GM19351 (cell line): ENCODE data around the gene MXI1.

Source experiments
- ATAC-seq: cut with Tn5 transposase; IDR thresholded peaks from one replicate; pipeline ENCODE4 v1.9.1; 2021; ENCODE audit warnings: mild to moderate bottlenecking, moderate library complexity; ENCODE audit not compliant: unreplicated experiment

The MXI1 gene

DNA sequence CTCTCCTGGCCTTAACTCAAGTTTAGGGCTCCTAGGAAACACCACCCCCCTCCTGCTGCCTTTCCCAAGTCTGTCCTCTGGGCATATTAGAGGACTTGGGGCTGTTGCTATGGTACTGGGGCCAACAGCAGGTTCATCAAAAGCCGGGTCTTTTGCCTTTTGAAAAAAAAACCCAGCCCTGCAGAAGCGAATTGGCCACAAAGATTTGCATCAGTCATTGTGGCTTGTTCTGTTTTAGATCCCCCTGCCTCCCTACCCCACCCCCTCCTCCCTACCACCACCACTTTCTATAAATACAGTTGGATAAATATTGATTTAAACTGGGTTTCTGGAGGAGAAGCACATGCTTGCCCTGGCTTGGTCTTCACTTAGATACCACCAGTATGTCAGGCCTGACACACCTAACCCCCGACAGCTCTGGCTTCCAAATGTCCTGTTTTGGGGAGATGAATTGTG, 7.0 kb downstream of the MXI1 start:
- ATAC-seq: no peak

DNA sequence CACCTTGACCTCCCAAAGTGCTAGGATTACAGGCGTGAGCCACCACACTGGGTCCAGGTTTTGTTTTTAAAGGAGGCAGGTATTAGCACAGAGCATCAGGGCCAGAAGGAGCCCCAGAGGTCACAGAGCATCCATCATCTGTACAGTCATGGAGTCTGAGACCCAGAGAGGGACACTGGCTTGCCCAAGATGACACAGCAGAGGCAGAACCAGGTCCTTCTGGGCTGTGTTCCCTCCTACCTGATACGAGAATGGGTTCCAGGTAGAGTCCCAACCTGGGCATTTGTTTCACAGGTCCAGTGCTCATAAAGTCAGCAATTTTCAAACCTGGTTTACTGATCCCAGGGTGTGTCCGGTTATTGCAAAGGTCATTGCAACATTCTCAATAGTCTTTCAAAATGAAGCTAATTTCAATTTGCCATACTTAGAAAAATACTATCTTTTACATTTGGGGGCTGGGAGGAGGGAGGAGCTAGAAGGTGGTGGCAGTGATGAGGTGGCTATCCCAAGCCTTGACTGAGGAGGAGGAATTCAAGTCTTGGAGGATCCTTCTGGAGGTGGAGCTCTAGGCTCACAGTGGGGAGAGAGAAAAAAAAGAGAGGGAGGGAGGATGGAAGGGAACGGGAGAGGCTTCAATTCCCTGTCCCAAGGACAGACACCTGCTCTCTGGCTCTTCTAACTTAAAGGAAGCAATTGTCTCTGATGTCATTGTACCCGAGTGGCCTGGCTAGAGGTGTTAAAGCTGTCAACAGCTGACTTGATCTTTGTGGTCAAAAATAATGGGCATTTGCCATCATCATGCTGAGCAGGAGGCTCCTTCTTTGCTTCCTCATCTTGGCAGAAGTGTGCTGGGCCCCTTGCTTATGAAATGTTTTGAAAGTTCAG, 8.1 kb downstream of the MXI1 start:
- ATAC-seq: no peak

DNA sequence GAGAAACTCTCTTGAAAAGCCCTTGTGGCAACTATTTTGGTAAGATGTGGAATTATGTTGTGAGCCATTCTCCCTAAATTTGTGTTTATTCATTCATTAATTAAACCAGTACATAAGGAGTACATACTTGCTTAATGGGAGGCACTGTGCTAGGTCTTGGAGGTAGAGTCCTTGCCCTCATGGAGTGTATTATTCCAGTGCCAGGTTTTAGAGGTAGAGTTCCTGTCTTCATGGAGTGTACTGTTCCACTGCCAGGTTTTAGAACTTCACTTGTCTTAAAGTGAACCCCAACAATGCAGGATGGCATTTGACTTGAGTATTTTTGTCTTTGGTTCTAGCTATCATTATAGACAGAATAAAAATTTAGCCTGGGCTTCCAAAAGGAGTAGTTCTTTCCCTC, 8.8 kb downstream of the MXI1 start:
- no peak for ATAC-seq

DNA sequence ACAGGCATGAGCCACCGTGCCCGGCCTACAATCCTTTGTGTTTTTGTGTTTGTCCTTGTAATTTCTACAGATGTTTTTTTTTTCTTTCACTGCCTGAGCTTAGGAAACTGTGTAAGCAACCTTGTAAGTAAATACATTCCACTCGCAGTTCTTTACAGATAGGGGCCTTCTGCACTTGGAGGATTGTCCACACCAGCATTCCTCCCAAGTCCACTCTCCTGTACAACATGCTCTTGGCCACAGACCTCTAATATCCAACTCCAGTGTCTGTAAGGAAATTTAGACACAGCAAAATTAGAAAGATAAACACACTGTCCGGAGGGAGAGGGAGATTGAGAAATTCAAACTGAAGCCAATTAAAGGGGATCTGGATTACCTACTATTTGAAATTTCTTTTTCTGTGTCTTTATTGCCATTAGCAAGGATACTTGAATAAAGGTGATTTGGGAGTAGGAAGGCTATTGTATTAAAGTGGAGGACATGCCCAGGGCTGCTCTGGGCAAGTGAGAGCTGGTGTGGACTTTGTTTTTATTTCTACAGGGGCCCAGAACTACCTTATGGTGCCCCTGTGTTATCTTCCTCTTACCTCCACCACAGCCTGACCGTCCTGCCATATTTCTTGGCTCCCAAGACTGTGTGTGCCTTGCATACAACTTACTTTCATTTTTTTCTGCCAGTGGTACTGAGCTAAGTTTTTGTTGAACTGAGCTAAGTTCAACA, 9.7 kb downstream of the MXI1 start:
- no peak for ATAC-seq

DNA sequence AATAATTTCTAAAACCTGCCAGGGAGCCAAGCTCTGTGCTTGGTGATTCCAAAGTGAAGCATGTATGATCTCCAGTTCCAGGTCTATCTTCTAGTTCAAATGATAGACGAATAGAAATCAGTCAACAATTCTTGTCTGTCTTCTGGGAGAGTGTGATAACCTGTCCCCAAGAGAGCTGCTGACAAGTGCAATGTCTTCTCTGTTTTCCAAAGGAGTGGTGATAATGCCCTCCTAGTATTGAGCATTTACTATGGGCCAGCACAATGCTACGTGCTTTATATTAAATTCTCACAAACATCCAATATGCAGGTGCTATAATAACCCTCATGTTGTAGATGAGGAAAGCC, 10.2 kb downstream of the MXI1 start:
- no peak for ATAC-seq

DNA sequence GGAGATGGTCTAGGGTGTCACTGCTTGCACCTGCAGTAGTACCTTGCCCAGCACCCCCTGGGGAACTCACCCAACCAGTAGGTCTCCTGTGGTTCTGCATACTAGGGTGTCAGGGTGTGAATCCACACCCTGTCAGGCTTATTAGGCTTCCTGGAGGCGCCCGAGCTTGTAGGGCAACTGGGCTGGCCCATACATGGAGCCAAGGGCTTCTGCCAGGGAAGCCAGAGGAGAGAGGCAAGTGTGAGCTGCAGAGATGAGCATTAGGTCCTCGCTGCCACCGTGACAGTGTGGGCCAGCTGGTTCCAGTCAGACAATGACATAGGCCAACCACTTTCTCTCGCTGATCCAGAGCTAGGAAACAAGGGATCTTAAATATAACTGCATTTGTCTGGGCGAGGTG, 11.2 kb downstream of the MXI1 start:
- ATAC-seq: no peak

DNA sequence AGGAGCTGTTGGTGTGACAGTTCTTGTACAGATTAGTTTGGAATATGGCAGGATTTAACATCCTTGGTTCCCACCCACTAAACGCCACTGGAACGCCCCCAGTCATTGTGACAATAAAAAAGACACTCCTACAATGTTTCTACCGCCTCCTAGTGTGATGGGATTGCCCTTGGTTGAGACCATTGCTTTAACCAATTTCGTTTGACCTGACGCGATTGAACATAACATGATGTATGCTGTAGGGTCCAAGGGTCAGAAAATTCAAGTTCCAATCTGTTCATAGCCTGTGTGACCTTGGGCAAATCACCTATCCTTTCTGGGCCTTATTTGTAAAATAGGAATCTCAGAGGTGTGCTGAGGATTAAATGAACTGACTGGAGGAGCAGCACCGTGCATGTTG, 12.5 kb downstream of the MXI1 start:
- ATAC-seq: no peak

DNA sequence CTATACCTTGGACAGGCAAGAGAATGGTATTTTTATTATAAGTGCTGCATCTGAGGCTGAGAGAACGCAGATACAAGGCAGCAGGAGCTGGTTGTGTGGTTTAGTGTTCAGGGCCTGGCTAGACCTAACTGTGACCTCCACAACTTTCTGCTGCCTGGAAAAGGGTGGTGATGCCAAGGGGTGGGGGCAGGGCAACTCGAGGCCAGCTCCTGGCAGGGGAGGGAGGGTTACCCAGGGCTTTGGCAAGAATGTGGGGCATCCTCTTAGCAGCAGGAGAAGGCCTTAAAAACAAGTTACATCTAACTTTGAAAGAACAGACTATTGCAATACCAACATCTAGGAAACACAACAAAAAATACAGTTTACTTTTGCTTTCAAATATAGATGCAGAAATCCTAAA, 13.0 kb downstream of the MXI1 start:
- ATAC-seq: no peak

DNA sequence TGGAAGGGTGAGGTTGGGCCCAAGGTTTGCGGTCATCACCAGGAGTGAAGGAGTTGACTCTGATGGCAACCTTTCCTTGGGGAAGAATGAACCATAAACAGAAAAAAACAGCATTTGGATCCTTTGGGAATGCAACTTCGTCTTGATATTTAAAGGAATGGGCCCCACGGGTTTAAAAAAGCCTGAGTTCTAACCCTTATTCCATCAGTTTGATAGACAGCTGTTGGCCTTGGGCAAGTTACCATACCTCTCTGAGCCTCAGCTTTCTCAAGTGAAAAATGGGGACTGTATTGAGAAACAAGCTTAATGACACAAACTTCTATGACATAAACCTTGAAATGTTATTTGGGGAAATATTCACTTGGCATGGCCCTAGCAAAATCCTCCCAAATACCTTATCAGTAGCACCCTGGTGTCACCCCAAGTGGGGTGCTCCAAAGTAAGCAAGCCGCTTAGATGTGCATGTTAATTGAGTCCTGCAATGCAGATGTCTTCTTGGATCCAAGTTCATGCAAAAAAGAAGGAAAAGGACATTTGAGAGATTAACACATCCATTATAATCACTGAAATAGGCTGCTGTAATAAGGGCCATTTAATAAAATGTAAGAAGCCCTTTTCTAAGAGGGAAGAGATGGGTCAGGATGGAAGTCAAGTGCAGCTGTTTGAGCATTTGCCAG, 13.8 kb downstream of the MXI1 start:
- no peak for ATAC-seq

DNA sequence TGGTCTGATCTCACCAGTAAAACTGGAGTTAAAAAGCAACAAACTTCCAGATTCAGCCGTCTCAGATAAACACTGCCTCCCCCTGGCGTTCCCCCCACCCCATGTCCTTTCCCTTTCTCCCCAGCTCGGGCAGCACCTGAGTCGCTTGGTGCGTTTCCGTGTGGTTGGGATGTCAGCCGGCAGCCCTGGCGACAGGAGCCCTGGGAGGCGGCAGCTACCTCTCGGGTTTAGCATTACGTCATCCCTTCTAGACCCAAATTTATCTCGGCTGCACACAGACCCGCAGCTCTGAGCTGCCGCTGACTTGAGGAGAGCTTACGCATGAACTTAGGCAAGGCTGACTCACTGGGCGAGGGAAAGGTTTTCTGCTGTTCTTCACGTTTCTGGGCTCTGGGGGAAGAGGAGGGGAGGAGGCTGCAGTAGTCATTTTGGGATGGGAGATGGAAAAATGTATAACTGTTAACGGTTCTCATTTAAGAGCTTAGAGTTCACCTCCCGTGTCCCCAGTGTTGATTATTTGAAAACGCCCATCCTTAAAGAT, 14.4 kb downstream of the MXI1 start:
- ATAC-seq: peak; percentile 68

DNA sequence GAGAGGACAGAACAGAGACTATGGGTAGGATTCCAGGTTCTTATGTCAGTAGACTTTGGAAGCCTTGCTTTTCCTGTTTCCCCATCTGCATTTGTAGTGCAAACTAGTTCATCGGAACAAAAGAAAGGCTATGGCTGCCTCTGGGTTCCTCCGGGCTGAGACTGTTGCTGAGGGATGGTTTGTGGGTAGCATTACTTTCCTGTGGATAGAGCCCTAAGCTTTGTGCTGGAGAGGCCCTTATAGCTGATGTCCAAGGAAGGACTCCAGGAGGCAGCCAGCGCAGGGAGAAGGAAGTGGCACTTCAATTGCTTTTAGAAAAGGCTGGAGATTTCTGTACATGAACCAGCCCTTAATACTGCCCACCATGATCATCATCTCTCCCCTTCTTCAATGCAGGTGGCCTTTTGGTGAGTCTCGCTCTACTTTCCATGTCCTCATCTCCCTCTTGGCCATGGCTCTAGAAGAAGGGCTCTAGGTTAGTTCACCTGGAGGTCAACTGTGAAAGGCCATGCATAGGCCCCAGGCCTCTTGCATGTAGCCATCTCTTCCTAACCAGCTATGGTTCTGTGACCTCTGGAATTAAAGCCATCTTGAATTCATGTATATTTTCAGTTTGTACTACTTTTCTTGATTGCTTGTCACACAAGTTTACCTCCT, 15.4 kb downstream of the MXI1 start:
- no peak for ATAC-seq

DNA sequence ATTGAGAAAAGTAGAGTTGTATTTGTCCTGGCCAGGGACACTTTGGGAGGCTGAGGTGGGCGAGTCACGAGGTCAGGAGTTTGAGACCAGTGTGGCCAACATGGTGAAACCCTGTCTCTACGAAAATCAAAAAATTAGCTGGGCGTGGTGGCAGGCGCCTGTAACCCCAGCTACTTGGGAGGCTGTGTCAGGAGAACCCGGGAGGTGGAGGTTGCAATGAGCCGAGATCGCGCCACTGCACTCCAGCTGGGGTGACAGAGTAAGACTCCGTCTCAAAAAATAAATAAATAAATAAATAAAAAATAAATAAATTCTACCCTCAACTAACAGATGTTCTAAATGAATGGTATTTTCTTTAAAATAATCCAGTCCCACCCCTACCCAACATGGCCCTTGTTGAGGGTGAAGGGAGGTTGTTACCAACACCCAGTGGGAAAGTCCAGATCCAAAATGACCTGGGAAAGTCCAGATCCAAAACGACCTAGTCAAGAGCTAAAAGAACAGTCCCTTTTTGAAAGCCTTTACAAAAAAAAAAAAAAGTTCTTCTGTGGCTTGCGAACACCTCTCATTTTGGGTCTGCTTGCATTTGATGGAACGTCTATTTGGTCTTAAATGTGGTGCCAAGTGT, 16.0 kb downstream of the MXI1 start:
- no peak for ATAC-seq

DNA sequence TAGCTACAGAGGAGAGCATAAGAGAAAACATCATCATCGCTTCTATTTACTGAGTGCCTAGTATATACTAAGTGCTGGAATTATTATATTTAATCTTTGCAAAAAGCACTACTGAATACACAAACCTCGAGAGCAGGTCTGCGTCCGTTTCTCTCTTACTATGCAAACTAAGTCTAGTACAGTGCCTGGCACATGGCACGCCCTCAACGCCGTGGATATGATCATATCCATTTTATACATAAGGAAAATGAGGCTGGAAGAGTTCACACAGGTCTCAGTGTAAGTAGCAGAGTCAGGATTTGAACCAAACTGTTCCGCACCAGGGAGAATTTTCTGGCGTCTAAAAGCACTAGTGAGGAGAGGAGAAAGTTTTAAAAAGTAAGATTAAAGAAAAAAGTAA, 17.6 kb downstream of the MXI1 start:
- ATAC-seq: no peak

DNA sequence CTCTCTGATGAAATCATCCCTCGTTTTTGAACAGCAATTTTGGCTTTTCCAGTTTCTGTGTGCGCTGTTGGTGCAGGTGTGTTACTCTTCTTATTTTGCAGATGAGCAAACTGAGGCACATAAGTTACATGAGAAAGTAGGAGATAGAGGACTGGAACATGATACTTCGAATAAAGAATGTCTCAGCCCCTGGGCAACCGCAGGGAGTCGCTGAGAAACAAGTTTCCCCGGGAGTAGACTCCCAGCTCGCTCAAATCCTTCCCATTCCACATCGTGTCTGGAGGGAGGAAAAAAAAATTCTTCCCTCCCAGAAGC, 18.0 kb downstream of the MXI1 start:
- peak; percentile 6 for ATAC-seq

DNA sequence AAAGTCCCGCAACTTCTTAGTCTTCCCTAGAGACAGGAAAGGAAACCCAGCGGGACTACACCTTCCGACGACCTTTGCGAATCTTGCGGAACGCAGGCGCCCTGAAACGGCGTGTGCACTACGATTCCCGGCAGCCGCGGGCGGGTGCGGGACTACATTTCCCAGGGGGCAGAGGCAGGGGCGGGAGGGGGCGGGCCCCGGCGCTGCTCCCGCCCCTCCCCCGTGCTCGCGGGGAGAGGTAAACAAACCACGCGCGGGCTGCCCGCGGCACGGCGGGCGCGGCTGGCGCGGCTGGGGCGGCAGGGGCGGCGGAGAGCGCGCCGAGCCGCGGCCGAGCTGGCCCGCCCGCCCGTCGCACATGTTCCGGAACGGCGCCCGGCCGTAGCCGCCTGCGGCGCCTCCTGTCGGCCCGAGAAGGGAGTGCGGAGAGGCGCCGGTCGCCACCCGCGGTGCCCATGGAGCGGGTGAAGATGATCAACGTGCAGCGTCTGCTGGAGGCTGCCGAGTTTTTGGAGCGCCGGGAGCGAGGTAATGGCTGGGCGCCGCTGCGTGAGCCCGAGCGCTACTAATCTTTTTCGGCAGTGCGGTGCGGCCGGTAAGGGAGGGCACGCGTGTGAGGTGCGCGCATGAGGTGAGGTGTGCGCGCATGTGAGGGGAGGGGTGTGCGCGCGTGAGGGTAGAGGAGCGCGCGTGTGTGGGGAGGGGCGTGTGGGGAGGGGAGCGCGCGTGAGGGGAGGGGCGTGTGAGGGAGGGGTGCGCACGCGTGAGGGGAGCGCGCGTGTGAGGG, 18.5 kb downstream of the MXI1 start:
- ATAC-seq: peak; percentile 72

DNA sequence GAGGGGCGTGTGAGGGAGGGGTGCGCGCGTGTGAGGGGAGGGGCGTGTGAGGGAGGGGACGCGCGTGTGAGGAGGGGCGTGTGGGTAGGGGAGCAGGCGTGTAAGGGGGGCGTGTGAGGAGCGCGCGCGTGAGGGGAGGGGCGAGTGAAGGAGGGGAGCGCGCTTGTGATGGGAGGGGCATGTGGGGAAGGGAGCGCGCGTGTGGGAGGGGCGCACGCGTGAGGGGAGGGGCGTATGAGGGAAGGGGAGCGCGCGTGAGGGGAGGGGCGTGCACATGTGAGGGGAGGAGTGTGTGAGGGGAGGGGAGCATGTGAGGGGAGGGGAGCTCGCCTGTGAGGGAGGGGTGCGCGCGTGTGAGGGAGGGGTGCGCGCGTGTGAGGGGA, 19.1 kb downstream of the MXI1 start:
- ATAC-seq: no peak

DNA sequence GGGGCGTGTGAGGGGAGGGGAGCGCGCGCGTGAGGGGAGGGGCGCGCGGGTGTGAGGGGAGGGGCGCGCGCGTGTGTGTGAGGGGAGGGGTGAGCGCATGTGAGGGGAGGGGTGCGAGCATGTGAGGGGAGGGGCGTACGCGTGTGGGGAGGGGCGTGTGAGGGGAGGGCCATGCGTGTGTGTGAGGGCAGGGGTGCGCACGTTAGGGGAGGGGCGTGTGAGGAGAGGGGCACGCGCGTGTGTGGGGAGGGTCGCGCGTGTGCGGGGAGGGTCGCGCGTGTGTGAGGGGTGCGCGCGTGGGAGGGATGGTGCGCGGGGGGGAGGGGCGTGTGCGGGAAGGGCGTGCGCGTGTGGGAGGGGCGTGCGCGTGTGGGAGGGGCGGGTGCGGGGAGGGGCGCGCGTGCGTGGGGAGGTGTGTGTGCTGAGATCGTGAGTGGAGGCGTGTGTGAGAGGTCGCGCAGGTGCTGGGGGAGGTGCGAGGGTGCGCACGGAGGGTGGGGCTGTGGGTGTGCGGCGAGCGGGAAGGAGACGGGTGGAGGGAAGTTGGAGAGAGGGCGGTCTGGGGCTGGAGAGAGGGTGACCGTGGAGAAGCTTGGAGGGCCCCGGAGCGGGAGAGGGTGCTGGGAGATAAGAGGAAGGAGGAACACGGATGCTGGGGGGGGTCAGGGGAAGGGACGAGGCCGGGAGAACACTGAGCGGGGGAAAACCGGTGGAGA, 19.7 kb downstream of the MXI1 start:
- no peak for ATAC-seq

DNA sequence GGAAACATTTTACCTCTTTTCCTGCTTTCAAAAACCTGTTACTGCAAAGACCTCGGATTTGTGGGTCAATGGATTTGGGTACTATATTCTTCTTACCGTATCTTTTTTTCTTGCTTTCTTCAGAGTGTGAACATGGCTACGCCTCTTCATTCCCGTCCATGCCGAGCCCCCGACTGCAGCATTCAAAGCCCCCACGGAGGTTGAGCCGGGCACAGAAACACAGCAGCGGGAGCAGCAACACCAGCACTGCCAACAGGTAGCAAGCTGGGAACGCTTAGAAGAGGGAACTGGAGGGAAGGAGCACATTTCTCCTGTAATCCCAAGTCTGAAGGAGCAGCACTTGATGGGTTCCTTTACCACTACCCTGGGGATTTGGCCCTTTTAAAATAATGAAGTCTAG, 20.7 kb downstream of the MXI1 start:
- no peak for ATAC-seq

DNA sequence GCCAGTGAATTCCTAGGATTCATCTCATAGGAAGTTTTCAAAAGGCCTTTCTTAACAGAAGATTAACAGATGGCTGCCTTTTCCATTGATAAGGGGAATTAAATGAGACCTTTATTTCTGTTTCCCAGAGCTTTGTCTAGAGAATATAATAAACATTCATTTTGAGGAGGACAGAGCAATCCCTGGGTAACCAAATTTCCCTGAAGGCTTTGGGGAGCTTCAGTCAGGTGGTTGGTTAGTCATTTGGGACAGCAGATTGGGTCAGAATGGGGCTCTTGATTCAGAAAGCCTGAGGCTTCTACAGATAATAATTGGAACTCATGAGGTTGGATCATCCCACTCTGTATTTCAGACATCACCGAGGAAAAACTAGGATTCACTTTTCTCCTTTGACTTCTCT, 21.8 kb downstream of the MXI1 start:
- ATAC-seq: no peak
